Breast epithelium (tissue), 3 donors: ENCODE results near the gene TPT1.

ENCODE experiments used
- POLR2AphosphoS5 ChIP-seq, 3 donors: sonication (generic); formaldehyde crosslinking; IDR thresholded peaks; one replicate each; pipeline ENCODE4 v1.6.1; 2017; ENCODE audit warnings: antibody characterized with exemption in 3 of 3
- TF ChIP-seq, protein P1 (sequence below), 3 donors: fragments of 450-650 bp; IDR thresholded peaks; one replicate each; pipeline ENCODE4 v1.5.1; 2016 to 2017; ENCODE audit warnings: antibody characterized with exemption in 3 of 3, mild to moderate bottlenecking in 3 of 3, moderate library complexity in 3 of 3

DNA sequence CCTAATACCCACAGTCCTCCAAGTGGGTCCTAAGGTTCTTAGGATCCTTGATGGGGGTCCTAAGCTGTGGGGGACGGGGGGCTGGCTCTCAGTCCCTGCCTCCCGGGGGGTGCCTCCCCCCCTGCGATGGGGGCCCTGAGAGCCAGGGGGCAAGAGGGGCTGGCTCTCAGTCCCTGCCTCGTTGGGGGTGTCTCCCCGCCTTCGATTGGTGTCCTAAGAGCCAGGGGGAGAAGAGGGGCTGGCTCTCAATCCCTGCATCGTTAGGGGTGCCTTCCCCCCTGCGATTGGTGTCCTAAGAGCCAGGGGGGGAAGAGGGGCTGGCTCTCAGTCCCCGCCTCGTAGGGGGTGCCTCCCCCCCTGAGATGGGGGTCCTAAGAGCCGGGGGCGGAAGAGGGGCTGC lies 40.2 kb upstream of the TPT1 start:
- TF ChIP-seq, protein P1, sequence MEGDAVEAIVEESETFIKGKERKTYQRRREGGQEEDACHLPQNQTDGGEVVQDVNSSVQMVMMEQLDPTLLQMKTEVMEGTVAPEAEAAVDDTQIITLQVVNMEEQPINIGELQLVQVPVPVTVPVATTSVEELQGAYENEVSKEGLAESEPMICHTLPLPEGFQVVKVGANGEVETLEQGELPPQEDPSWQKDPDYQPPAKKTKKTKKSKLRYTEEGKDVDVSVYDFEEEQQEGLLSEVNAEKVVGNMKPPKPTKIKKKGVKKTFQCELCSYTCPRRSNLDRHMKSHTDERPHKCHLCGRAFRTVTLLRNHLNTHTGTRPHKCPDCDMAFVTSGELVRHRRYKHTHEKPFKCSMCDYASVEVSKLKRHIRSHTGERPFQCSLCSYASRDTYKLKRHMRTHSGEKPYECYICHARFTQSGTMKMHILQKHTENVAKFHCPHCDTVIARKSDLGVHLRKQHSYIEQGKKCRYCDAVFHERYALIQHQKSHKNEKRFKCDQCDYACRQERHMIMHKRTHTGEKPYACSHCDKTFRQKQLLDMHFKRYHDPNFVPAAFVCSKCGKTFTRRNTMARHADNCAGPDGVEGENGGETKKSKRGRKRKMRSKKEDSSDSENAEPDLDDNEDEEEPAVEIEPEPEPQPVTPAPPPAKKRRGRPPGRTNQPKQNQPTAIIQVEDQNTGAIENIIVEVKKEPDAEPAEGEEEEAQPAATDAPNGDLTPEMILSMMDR (IDR thresholded peaks at IDR 0.05): no peak
- no peak for TF ChIP-seq POLR2AphosphoS5 (IDR thresholded peaks at IDR 0.05)
